HCT116 (cell line): Measurements from ENCODE around the gene CAPG. TPM values are rescaled to one million over a fixed set of nuclear protein-coding genes. Genes with fewer than 3 reads are reported as not detected.

Experiments
- ATAC-seq: fragments of 200-7000 bp; cut with Tn5 transposase; 2 replicates; pipeline ENCODE4 v1.9.1; 2020; ENCODE audit warnings: mild to moderate bottlenecking, moderate library complexity
- BruUV-seq: library from RNA; stranded (reverse); fragments of 400-500 nt; replicated peaks from 2 replicates; lab custom pipeline; 2021; lab: Mats Ljungman, UMichigan
- CTCF ChIA-PET: fragments of 300-600 bp; sonication (Branson Sonifier 250); formaldehyde crosslinking; loops from one replicate; lab custom pipeline; 2021; ENCODE audit warnings: antibody characterized with exemption; lab: Charles Lee
- POLR2A ChIA-PET: fragments of 300-600, 350-600 bp; sonication (Branson Sonifier 250); formaldehyde crosslinking; loops from one replicate; lab custom pipeline; 2021; ENCODE audit warnings: antibody characterized with exemption; lab: Charles Lee
- RAD21 ChIA-PET, 2 experiments: fragments of 300-600 bp; sonication (Branson Sonifier 250); formaldehyde crosslinking; loops; one replicate each; lab custom pipeline; 2023; ENCODE audit warnings: low total read pairs in 2 of 2; ENCODE audit not compliant: uncharacterized antibody in 2 of 2, unreplicated experiment in 2 of 2, low non-redundant PET in 1 of 2; lab: Charles Lee
- DNase-seq: peaks from one replicate; pipeline ENCODE4 v3.0.0-alpha.2; 2010; ENCODE audit warnings: low read depth, low spot score
- H2AFZ ChIP-seq: fragments of 200-600 bp; shearing (Covaris generic), sonication (generic); 2 replicates; pipeline ENCODE4 v1.6.1; 2017; ENCODE audit warnings: low read depth, mixed run types, mixed read lengths, antibody characterized with exemption, low read length; ENCODE audit not compliant: poor library complexity, severe bottlenecking
- H3K27ac ChIP-seq: 2 replicates; pipeline ENCODE4 v1.5.1; 2012; ENCODE audit warnings: low read depth, low read length
- H3K27me3 ChIP-seq: fragments of 200-600 bp; sonication (generic); 2 replicates; pipeline ENCODE4 v1.6.1; 2016; ENCODE audit warnings: mixed run types, low read length, mixed read lengths; ENCODE audit not compliant: insufficient read depth
- H3K36me3 ChIP-seq, 2 experiments: fragments of 200-500 bp in 1 of 2; fragments of 200-600 bp in 1 of 2; sonication (Bioruptor generic) in 1 of 2; sonication (generic) in 1 of 2; 2 replicates each; pipeline versions ENCODE4 v1.5.1 to v1.6.1; 2014 to 2016; ENCODE audit warnings: low read length in 2 of 2, inconsistent platforms in 1 of 2, mixed read lengths in 1 of 2, mixed run types in 1 of 2; ENCODE audit not compliant: insufficient read depth in 2 of 2, control insufficient read depth in 1 of 2
- H3K4me1 ChIP-seq, 2 experiments: fragments of 200-600 bp in 1 of 2; sonication (generic) in 1 of 2; 2 replicates each; pipeline versions ENCODE4 v1.5.1 to v1.6.1; 2012 to 2017; ENCODE audit warnings: low read length in 2 of 2, inconsistent platforms in 1 of 2, mild to moderate bottlenecking in 1 of 2, mixed read lengths in 1 of 2, mixed run types in 1 of 2, moderate library complexity in 1 of 2; ENCODE audit not compliant: insufficient read depth in 2 of 2, control insufficient read depth in 1 of 2
- H3K4me2 ChIP-seq: fragments of 200-600 bp; sonication (generic); 2 replicates; pipeline ENCODE4 v1.6.1; 2017; ENCODE audit warnings: mixed run types, low read length, mixed read lengths
- H3K4me3 ChIP-seq, 2 experiments: fragments of 200-600 bp in 1 of 2; sonication (generic) in 1 of 2; replicated peaks in 1 of 2; 2 replicates each; pipeline ENCODE4 v1.5.1; 2011 to 2016; ENCODE audit warnings: low read length in 2 of 2, control low read depth in 1 of 2, low read depth in 1 of 2, mild to moderate bottlenecking in 1 of 2, mixed read lengths in 1 of 2, mixed run types in 1 of 2
- H3K79me2 ChIP-seq: fragments of 200-600 bp; sonication (generic); 2 replicates; pipeline ENCODE4 v1.6.1; 2017; ENCODE audit warnings: mild to moderate bottlenecking, mixed run types, low read length, moderate library complexity, mixed read lengths; ENCODE audit not compliant: insufficient read depth
- H3K9ac ChIP-seq: fragments of 200-600 bp; sonication (generic); 2 replicates; pipeline ENCODE4 v1.6.1; 2016; ENCODE audit warnings: low read length, mixed read lengths
- H3K9me2 ChIP-seq: fragments of 200-600 bp; sonication (generic), shearing (Covaris generic); 2 replicates; pipeline ENCODE4 v1.6.1; 2017; ENCODE audit warnings: mixed run types, mild to moderate bottlenecking, moderate library complexity; ENCODE audit not compliant: insufficient read depth
- H3K9me3 ChIP-seq, 2 experiments: fragments of 200-500 bp in 1 of 2; fragments of 200-600 bp in 1 of 2; sonication (Bioruptor generic) in 1 of 2; sonication (generic) in 1 of 2; 2 replicates each; pipeline ENCODE4 v1.6.1; 2014 to 2017; ENCODE audit warnings: low read length in 2 of 2, mixed read lengths in 2 of 2, inconsistent platforms in 1 of 2, low read depth in 1 of 2, mild to moderate bottlenecking in 1 of 2, mixed run types in 1 of 2, moderate library complexity in 1 of 2; ENCODE audit not compliant: control insufficient read depth in 1 of 2, insufficient read depth in 1 of 2
- H4K20me1 ChIP-seq: fragments of 200-600 bp; sonication (generic), shearing (Covaris generic); 2 replicates; pipeline ENCODE4 v1.6.1; 2017; ENCODE audit warnings: mixed run types, mild to moderate bottlenecking, moderate library complexity; ENCODE audit not compliant: insufficient read depth
- EGR1 ChIP-seq: IDR thresholded peaks from 2 replicates; pipeline ENCODE4 v1.6.1; 2012; ENCODE audit warnings: low read depth
- FOSL1 ChIP-seq: IDR thresholded peaks from 2 replicates; pipeline ENCODE4 v1.6.1; 2012; ENCODE audit warnings: low read depth
- JUND ChIP-seq: IDR thresholded peaks from 2 replicates; pipeline ENCODE4 v1.6.1; 2012
- POLR2A ChIP-seq: IDR thresholded peaks from 2 replicates; pipeline ENCODE4 v1.7.0; 2011; ENCODE audit warnings: borderline replicate concordance; ENCODE audit not compliant: insufficient read depth, insufficient read length; ENCODE audit errors: extremely low read depth
- POLR2AphosphoS5 ChIP-seq: IDR thresholded peaks from 2 replicates; pipeline ENCODE4 v1.6.1; 2011; ENCODE audit warnings: mild to moderate bottlenecking, low read depth, low read length, moderate library complexity
- RAD21 ChIP-seq: IDR thresholded peaks from 2 replicates; pipeline ENCODE4 v1.6.1; 2012; ENCODE audit warnings: low read depth, mild to moderate bottlenecking
- SIN3A ChIP-seq: IDR thresholded peaks from 2 replicates; pipeline ENCODE4 v1.6.1; 2012; ENCODE audit warnings: low read depth
- SP1 ChIP-seq: IDR thresholded peaks from 2 replicates; pipeline ENCODE4 v1.6.1; 2012; ENCODE audit warnings: low read depth
- SRF ChIP-seq: IDR thresholded peaks from 2 replicates; pipeline ENCODE4 v1.6.1; 2012; ENCODE audit warnings: low read depth
- YY1 ChIP-seq: IDR thresholded peaks from 2 replicates; pipeline ENCODE4 v1.6.1; 2011; ENCODE audit warnings: low read length, low read depth, moderate library complexity, mild to moderate bottlenecking; ENCODE audit not compliant: insufficient replicate concordance; ENCODE audit errors: extremely low read depth
- ZNF274 ChIP-seq: fragments of 200-500 bp; sonication (Bioruptor generic); IDR thresholded peaks from 2 replicates; pipeline ENCODE4 v1.6.1; 2014; ENCODE audit warnings: mild to moderate bottlenecking, low read depth, low read length, inconsistent platforms
- intact Hi-C: fragments of 100-400 bp; cut with micrococcal nuclease; formaldehyde crosslinking; loops from 2 replicates; pipeline ENCODE4 v1.10.0; 2022
- total RNA-seq: library from RNA; stranded (reverse); gene quantifications from one replicate; pipeline ENCODE4 v1.2.1, GENCODE V29; 2021; ENCODE audit not compliant: unreplicated experiment
- TF ChIP-seq, protein P1 (sequence below), 3 experiments: fragments of 200-600 bp in 1 of 3; sonication (generic) in 1 of 3; IDR thresholded peaks in 2 of 3; conservative IDR thresholded peaks in 1 of 3; 2 replicates each; pipeline ENCODE4 v1.5.1; 2012 to 2017; ENCODE audit warnings: low read depth in 2 of 3, low read length in 2 of 3, antibody characterized with exemption in 1 of 3, borderline replicate concordance in 1 of 3, control low read depth in 1 of 3, mild to moderate bottlenecking in 1 of 3, mixed read lengths in 1 of 3, mixed run types in 1 of 3, moderate library complexity in 1 of 3; ENCODE audit not compliant: insufficient read depth in 1 of 3
- TF ChIP-seq, protein P2 (sequence below): IDR thresholded peaks from 2 replicates; pipeline ENCODE4 v1.6.1; 2012; ENCODE audit warnings: low read depth
- TF ChIP-seq, protein P3 (sequence below): IDR thresholded peaks from 2 replicates; pipeline ENCODE4 v1.6.1; 2012
- TF ChIP-seq, protein P4 (sequence below): IDR thresholded peaks from 2 replicates; pipeline ENCODE4 v1.6.1; 2012

CAPG gene
- total RNA-seq, 1 experiment from 2014 or later: 223 TPM

DNA sequence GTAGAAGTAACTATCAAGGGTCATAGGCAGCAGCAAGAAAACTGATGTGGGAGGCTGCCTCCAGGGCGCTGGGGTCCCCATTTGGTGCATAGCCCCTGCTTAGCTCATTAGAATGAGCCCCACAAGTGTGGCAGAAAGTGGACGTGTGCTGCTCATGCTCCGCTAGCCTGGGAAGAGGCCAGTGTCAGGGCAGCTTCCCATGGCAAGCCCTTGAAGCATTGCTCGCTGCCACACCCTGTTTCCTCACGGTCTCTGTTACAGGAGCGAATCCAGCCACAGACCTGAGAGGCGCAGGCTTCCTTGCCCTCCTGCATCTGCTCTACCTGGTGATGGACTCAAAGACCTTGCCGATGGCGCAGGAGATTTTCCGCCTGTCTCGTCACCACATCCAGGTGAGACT lies 33.1 kb downstream of the CAPG start:
- ATAC-seq (no peak), DNase-seq (no peak)
- Histone ChIP-seq H3K27ac (no peak overlapping the region), H3K4me3 (no peak overlapping the region), H4K20me1 (no peaks in the 10 kb centered on the region), H3K4me2 (no peak overlapping the region), H2AFZ (no peak overlapping the region), H3K36me3 (no peaks in the 10 kb centered on the region), H3K4me1 (no peaks in the 10 kb centered on the region), H3K9me2 (no peaks in the 10 kb centered on the region), H3K9me3 (no peaks in the 10 kb centered on the region), H3K27me3 (no peaks in the 10 kb centered on the region), H3K9ac (no peak overlapping the region), H3K79me2 (no peaks in the 10 kb centered on the region)
- CTCF ChIA-PET: no interaction called here
- TF ChIP-seq ZNF274: no peak
- POLR2A ChIA-PET: no interaction called here
- intact Hi-C loops: no loop called here
- no TSS peak for BruUV-seq
- RAD21 ChIA-PET: no interaction called here

DNA sequence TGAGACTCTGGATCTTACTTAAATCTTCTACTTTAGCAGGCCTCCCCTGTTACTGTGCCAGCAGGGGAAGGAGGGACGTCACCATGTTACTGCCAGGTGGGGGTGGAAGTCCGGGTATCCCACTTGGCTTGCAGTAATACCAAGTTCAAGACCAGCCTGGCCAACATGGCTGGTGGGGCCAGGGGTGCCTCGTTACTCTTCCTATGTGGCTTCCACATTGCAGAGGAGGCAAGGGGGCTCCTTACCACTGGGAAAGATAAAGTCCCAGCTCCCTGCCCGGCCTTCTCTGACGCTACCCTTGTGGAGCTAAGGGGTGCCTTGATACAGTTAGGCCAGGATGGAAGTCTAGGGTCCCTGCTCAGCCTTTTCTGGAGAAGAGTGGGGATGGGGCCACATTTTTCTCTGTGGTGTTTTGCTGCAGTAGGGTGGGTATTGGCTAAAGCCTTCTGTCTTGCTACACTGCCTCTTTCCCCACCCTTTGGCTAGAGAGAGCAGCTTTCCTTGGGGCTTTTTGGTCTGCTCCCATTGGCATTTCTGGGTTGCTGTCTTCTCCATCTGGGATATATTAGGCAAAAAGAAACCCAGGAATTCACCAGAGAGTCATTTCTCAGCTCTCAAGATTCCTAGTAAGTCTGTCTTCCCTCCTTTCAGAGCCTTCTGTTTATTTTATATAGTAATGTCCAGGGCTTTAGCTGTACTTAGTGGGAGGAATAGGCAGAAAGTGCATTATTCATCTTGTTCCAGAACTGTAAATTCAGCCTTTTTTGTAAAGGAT lies 33.7 kb downstream of the CAPG start:
- H3K27me3 ChIP-seq: no peaks in the 10 kb centered on the region
- no peak overlapping the region for H3K9ac ChIP-seq
- H3K36me3 ChIP-seq: no peaks in the 10 kb centered on the region
- ATAC-seq (no peak), DNase-seq (no peak)
- TF ChIP-seq RAD21: no peak
- TF ChIP-seq POLR2A: no peak
- TF ChIP-seq SIN3A: no peak
- TF ChIP-seq FOSL1: no peak
- TF ChIP-seq, protein P1, sequence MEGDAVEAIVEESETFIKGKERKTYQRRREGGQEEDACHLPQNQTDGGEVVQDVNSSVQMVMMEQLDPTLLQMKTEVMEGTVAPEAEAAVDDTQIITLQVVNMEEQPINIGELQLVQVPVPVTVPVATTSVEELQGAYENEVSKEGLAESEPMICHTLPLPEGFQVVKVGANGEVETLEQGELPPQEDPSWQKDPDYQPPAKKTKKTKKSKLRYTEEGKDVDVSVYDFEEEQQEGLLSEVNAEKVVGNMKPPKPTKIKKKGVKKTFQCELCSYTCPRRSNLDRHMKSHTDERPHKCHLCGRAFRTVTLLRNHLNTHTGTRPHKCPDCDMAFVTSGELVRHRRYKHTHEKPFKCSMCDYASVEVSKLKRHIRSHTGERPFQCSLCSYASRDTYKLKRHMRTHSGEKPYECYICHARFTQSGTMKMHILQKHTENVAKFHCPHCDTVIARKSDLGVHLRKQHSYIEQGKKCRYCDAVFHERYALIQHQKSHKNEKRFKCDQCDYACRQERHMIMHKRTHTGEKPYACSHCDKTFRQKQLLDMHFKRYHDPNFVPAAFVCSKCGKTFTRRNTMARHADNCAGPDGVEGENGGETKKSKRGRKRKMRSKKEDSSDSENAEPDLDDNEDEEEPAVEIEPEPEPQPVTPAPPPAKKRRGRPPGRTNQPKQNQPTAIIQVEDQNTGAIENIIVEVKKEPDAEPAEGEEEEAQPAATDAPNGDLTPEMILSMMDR (IDR thresholded peaks at IDR 0.05 in 2 of 3, conservative IDR thresholded peaks at IDR 0.05 in 1 of 3; ENCODE audit: borderline replicate concordance in 1 of 3, insufficient read depth in 1 of 3, low read depth in 2 of 3, low read length in 2 of 3): no peak
- no peak for TF ChIP-seq SP1
- TF ChIP-seq POLR2AphosphoS5: no peak
- no peak for TF ChIP-seq JUND
- TF ChIP-seq, protein P2, sequence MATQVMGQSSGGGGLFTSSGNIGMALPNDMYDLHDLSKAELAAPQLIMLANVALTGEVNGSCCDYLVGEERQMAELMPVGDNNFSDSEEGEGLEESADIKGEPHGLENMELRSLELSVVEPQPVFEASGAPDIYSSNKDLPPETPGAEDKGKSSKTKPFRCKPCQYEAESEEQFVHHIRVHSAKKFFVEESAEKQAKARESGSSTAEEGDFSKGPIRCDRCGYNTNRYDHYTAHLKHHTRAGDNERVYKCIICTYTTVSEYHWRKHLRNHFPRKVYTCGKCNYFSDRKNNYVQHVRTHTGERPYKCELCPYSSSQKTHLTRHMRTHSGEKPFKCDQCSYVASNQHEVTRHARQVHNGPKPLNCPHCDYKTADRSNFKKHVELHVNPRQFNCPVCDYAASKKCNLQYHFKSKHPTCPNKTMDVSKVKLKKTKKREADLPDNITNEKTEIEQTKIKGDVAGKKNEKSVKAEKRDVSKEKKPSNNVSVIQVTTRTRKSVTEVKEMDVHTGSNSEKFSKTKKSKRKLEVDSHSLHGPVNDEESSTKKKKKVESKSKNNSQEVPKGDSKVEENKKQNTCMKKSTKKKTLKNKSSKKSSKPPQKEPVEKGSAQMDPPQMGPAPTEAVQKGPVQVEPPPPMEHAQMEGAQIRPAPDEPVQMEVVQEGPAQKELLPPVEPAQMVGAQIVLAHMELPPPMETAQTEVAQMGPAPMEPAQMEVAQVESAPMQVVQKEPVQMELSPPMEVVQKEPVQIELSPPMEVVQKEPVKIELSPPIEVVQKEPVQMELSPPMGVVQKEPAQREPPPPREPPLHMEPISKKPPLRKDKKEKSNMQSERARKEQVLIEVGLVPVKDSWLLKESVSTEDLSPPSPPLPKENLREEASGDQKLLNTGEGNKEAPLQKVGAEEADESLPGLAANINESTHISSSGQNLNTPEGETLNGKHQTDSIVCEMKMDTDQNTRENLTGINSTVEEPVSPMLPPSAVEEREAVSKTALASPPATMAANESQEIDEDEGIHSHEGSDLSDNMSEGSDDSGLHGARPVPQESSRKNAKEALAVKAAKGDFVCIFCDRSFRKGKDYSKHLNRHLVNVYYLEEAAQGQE: no peak
- TF ChIP-seq SRF: no peak
- TF ChIP-seq YY1: no peak
- TF ChIP-seq, protein P3, sequence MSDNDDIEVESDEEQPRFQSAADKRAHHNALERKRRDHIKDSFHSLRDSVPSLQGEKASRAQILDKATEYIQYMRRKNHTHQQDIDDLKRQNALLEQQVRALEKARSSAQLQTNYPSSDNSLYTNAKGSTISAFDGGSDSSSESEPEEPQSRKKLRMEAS: no peak
- TF ChIP-seq EGR1: no peak
- TF ChIP-seq, protein P4, sequence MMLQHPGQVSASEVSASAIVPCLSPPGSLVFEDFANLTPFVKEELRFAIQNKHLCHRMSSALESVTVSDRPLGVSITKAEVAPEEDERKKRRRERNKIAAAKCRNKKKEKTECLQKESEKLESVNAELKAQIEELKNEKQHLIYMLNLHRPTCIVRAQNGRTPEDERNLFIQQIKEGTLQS: no peak
- no peaks in the 10 kb centered on the region for H3K9me3 ChIP-seq
- no peaks in the 10 kb centered on the region for H3K79me2 ChIP-seq
- H3K27ac ChIP-seq: no peak overlapping the region
- H4K20me1 ChIP-seq: no peaks in the 10 kb centered on the region
- intact Hi-C loops: no loop called here
- CTCF ChIA-PET: no interaction called here
- no peak overlapping the region for H3K4me2 ChIP-seq
- POLR2A ChIA-PET: no interaction called here
- RAD21 ChIA-PET: no interaction called here
- no TSS peak for BruUV-seq
- no peak overlapping the region for H3K4me3 ChIP-seq
- no peak overlapping the region for H2AFZ ChIP-seq
- H3K9me2 ChIP-seq: no peaks in the 10 kb centered on the region
- no peaks in the 10 kb centered on the region for H3K4me1 ChIP-seq
